Activated CD8-positive, alpha-beta memory T cell treated with anti-CD3 and anti-CD28 coated beads, Interleukin-2, amount 50 U/mL, for 1 hour (primary cell): ENCODE data around the gene WWTR1.

ENCODE experiments used
- DNase-seq: peaks from one replicate; pipeline ENCODE4 v3.0.0-alpha.2; 2020; ENCODE audit errors: extremely low read depth

WWTR1 gene

DNA sequence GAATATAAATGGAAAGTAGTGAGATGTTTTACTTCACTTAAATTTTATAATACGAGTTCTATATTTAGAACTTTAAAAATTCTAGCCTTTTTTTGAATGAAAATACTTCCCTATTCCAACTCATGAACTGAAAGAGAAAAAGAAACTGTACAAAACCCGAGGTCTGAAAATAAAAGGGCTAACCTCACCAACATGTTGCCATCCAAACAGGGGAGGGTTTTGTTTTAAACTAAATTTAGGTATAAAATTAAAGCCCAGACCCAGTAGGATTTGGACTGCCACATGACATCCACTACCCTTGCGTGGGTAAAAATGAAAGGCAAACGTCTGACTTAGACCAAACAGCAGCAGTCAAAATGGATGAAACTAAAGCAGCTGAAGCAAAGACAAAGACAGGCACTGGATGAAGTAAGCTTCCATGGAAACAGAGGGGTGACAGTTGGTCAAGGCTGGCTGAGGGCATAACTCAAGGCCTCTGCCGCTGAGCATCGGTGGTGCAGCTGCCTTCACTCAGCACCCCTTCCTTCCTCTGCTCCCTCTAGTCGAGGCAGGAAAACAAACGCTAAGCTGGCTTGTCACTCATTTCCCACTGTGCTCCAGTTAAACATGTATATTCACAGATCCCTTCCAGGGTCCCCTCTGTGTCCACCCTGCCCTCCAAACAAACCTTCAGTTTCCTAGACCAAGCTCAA lies 125.2 kb downstream of the WWTR1 start:
- DNase-seq, result no peak

DNA sequence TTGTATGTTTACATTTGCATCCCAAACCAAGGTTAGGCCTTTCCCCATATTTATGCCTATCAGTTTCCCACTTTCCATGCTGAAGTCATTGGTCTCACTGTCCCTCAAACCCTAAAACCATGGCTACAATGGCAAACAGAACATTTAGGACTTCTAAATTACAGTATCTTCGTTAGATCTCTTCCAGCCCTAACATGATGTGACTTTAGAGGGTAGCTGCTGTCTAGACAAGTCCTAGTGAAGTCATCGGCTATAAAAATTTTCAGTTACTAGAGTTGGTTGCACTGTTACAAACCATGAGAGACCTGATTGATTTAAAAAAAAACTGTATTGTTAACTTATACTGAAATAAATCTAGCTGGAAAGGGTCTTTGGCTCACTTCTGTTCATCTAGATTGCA lies 128.7 kb downstream of the WWTR1 start:
- no peak for DNase-seq

DNA sequence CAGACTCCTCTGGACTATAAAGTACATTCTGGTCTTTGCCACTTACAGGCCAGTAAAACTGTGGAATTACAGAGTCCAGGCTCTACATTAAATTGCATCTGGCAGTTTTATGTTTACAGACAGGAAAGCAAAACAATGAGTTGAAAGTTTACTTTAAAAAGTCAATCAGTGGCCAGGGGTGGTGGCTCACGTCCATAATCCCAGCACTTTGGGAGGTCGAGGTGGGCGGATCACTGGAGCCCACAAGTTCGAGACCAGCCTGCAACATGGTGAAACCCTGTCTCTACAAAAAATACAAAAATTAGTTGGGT lies 129.5 kb downstream of the WWTR1 start:
- DNase-seq, result no peak

DNA sequence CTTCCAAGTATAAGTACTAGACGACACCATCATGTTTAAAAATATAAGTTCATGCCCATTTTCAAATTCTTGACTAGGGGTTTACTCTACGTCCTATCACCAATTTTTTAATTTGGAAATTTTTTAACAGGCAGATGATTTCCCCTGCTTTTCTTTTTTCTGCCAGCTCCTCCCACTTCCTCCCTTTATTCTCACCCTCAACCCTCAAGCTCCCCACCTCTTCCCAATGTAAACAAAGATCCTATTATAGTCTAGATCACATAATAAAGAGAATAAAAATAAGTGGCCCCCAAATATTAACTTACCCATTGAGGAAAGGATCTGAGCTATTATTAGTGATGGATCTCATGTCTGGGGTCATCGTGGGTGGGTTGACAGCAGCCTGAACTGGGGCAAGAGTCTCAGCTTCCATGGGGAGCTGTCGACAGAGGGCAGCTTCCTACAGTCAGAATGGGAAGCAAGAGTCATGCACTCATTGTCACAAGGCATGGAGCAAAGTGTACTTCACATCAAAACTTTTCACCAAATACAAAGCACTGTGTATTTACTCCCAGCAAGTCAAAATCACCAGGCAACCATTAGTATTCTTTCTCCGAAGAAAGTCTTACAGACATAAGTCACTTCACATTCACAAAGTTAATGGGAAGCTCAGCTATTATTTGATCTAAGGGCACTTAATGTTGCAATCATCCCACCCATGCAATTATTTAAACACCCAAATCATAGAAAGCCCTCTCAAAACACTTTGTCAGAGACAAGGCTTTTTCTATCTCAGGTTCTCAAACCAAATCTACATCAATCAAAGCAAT lies 130.1 kb downstream of the WWTR1 start:
- no peak for DNase-seq

DNA sequence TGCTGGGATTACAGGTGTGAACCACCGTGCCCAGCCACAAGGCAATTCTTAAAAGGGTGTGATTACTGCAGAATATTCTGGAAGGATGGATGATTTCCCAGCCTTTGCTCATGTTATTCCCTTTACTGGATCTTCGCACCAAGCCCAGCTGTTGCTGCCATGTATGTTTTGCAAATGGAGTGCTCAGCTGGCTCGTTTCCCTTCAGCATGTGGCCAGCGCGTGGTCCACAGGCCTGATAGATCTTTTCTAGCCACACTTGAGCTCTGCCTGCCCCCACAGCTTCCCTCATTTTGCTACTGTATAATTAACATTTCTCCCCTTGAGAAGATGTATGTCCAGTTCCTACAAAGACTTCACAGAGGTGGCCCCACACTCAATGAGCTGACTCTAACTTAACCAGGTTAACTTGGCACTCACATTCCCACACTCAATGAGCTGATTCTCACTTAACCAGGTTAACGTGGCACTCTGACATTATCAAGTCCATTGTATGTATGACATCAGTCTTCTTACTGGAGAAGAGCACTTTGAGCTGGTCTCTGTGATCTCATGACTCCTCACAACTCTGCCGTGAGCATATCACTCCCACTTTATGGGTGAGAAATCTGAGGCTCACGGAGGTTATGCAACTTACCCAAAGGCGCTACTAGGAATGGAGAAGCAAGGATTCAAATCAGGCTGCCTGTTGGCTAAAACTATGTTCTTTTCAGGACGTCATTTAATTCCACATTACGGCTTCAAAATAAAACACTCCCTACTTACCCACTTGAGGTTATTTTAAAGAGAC lies 134.1 kb downstream of the WWTR1 start:
- no peak for DNase-seq

DNA sequence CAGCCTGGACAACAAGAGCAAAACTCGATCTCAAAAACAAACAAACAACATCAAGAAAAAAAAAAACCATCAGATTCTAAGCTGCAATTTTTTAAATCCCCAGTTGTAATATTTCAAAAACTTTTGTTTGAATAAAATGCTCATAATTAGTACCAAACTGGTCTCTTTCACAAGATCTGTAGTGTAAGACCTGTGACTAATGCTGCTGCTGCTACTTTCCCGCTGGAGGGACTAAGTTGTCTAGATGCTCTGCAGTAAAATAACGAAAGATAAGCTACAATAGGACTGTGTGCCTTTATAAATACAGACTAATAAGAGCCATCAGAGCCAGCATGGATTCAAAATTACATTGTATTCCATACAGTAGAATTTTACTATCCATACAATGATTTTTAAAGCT lies 137.9 kb downstream of the WWTR1 start:
- no peak for DNase-seq

DNA sequence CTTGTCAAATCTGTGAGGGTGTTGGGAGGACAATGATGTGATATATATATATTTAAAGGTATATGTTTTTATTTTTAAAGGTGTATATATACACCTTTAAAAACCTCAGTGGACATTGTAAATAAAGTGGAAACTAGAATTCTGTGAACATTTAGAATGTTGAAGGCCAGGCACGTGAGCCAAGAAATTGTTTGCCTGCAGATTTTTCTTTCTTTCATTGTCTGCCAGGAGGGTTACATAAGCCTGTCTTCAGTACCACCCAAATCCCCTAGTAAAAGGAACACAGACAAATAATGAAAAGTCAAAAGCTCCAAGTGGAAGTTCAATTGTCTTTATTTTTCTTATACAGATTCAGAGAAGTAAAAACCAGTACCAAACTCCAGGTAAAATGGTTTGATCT lies 140.9 kb downstream of the WWTR1 start:
- DNase-seq, result no peak

DNA sequence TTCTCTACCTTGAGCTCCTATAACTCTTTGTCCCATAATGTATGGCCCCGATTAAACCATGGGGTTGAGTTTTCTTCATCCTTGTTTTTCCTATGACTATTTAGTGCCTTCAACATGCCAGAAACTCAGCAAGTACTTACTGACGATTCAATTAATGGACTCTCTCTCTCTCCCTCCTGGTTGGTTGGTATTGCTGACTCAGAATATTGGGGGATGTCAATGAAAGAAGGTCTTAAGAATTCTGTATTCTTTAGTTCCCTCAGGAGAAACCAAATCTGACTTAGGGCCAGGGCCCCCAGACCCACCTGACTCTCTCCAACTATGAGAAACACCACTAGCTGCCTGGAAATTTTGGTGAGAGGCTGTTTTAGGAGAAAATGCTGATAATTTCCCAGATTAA lies 142.6 kb downstream of the WWTR1 start:
- no peak for DNase-seq

DNA sequence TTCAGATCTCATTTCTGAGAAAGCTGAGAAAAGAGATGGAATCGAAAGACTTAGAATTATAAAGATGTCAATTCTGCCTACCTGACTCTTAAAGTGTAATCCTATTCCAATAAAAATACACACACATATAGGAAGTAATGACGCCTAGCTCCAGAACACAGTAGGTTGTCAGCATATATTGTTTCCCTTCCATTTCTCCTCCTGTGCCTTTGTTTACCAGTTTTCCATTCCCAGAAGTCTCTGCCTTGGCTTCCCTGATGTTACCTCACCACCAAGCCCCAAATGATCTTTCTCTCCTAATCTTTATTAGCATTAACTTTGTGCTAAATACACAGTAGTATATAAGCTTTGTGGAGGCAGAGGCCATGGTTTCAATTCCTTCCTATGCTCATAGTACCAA lies 143.4 kb downstream of the WWTR1 start:
- no peak for DNase-seq

DNA sequence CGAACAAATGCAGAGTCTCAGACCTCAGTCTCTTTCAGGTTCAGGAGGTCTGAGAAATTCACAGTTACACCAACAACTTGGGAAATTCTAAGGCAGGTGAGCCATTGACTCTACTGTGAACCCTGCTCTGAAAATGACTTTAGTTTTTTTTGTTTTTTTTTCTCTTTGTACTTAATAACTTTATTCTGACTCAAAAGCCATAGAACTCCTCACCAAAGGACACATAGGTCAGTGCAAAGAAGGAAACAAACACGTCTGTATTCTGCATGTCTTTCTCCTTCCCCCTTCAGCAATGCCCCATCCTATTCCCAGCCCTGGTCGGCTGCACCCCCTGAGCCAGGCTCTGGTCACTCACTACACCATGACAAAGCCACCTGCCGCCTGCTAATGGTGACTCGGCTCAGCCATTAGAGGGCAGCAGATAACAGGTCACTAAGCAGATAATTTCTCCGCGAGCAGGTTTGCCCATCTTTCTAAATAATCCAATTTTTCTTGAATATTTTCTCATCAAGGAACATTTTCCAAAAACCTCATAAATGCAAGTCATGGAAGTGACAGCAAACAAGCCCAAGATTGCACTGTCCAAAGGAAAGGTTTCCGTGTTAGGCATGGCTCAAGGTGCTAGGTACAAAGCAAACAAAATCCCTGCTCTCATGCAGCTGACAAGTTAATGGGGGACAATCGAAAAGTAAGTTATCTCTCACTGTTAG lies 145.6 kb downstream of the WWTR1 start:
- no peak for DNase-seq

DNA sequence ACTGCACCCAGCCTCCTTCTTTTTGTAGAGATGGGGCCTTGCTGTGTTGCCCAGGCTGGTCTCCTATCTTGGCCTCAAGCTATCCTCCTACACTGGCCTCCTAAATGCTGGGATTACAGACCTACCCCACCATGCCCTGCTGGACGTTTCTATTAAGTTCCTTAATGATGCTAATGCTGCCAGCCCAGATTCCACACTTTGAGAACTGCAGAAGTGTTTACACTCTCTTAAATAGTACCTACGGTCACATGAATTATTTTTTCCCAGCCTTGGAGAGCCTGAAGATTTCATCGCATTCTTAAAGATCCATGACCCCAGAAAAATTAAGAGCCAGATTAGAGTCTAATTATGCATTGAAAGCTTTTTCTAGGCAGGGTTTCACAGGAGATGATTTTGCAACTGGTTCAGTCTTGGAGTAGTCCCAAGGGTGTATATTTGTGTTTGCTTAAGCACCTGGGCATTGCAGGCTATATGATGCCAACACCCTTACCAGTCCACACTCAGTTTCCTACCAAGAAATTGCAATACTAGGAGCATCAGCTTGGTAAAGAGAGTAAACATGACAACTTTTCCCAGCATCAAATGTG lies 146.7 kb downstream of the WWTR1 start:
- DNase-seq, result no peak

DNA sequence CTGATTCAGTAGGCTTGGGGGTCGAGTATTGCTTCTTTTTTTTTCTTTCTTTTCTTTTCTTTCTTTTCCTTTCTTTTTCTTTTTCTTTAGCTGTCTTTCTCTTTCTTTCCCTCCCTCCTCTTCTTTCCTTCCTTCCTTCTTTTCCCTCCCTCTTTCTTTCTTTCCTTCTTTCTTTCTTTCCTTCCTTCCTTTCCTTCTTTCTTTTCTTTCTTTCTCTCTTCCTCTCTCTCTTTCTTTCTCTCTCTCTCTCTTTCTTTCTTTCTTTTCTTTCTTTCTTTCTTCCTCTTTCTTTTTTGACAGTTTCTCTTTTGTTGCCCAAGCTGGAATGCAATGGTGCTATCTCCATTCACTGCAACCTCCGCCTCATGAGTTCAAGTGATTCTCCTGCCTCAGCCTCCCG lies 147.3 kb downstream of the WWTR1 start:
- no peak for DNase-seq

DNA sequence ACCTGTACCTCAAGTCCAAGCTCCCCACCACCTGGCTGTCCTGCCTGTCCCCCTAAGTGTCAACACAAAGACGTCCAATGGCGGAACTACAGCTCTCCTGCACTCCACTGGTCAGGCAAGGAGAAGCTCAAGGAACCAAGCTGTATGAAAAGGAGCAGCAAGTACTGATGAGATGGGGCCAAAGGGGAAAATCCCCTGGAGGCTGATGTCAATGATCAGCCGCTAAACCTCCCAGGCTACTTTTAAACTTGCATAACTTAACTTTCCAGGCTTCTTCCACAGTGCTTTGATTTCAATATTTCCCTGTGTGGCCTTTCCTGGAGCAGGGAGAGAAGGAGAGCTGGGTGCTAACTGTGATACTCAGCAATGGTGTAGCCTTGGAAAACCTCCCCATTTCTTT lies 148.3 kb downstream of the WWTR1 start:
- DNase-seq, result no peak

DNA sequence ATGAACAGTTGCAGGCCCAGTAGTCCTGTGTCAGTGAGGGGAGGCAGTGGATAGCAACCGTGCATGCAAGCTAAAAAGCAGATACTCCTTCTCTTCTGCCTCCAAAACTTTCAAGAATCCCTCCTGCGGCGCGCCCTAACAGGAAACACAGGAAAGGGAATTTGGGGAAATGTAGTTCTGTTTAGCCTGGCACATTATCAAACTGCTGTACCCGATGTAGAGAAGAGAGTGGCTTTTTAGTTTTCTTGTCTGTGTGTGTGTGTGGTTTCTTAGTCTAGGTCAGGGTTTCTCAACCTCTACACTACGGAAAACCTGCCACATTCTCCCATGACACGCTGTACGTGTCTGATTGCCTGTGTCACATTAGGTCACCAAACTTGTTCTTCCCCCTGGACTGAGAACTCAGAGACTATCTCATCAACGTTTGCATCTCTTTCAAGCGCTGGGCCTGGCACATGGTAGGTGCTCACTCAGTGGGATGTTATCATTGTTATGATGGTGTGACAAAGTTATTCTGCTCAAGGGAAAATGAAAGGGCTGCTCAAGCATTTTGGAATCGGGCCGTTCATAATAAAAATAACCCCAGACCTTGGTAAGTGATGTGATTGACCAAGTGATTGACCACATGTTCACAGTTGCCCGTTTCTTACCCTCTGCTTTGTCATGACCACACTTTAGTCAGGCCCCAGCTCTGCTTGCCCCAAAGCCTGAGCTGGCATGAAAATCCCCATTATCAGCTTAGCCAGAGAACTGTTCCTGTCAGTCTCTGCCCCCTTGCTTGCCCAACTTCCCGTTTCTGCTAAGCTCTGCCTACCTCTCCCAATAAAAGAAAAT lies 150.1 kb downstream of the WWTR1 start:
- no peak for DNase-seq

DNA sequence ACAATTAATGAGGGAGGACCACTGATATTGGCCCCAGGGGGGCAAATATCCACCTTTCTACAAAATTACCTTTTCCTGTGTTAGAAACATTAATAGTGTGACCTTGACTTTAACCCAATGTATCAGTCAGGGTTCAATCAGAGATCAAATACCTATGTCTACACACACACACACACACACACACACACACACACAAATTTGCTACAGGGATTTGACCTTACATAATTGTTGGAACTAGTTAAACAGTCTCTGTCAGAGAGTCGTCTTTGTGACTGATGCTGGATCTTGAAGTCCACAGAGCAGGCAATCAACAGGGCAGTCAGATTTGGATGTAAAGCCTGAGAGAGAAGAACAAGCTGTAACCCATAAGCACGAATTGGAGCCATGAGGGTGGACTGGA lies 150.9 kb downstream of the WWTR1 start:
- DNase-seq, result no peak

DNA sequence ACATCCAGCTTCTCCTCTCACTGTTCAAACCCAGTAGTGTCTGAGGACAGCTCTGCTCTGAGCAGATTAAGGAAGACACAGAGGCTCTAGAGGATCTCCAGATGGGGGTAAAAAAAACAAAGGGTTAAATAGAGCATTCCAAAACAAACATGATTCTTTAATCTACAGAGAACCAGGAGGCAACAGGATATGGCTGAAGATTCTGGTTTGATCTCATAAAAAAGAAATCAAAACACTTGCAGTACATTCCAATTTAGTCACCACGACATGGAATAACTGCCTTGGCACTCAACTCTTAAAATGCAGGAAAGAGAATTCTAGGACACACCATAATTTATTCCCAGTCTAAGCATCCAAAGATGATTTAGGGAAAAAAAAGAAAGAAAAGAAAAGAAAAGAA lies 151.3 kb downstream of the WWTR1 start:
- no peak for DNase-seq

DNA sequence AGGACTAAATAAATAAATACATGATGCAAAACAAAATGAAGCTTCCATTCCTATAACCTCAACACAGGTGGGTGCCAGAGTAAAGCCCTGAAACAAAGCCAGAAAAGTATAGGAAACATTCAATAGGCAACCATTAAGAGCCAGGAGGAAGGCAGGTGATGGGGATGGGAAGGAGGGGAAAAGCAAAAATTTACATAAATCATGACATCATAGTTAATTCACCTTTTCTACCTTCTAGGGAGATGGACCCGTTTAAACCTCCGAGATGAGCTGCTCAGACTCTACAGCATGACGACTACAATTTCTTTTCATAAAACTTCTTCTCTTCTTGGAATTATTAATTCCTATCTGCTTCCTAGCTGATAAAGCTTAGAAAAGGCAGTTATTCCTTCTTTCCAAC lies 155.4 kb downstream of the WWTR1 start:
- no peak for DNase-seq

DNA sequence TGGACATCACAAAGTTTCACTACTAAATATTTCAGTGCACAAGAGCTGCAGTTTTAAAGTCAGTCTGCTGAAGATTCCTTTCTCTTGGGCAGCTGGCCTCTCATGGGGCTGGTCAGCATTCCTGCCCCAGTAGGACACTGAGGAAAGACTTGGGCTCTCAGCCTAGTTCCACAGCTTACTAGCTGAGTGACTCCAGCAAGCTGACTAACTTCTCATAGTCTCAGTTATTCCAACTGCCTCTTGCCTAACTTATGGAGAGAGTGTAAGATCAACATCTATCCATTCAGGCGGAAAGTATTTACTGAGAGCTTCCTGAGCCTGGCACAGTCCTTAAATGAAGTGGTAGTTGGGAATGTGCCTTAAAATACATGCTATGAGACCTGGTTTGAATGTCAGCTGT lies 156.3 kb downstream of the WWTR1 start:
- no peak for DNase-seq

DNA sequence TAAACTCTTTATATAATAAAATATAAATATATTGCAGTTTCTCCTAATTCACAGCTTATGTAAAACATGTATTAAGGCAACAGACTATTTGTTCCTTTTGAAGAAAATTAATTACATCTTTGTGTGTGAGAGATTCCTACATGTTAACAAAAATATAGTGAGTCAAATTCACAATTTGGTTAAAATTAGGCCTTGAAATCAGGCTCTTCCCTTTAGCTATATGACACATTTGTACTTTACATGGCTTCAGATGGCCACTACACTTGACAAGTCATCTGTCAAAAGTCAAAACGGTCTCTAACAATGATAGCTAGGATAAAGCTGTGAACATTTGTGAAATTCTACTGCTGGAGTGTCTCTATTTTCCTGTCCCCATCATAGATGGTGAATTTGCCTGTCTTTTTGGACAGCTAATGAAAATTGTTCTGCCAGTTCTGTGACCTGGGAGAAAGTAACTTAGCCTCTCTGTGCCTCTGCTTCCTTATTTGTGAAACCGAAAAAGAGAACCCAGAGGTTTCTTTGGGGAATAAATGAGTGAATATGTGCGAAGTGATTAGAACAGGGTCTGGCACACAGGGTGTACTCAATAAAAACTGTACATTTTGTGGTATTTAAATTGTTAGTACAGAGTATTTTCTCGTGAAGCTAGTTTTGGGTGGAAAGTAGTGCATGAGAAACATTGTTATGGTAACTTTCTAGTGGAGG lies 159.7 kb downstream of the WWTR1 start:
- no peak for DNase-seq

DNA sequence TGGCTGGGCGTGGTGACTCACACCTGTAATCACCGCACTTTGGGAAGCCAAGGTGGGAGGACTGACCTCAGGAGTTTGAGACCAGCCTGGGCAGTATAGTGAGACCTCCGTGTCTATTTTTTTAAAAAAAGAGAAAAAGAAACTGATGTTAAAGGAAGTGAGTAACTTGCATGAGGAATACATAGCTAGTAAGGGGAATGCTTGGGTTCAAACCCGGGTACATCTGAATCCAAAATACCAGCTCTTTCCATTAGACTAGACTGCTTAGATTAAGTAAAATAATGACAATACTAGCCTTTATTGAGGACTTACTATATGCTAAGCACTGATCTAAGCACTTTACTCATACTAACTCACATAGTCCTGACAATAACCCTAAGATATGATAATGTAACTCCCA lies 160.9 kb downstream of the WWTR1 start:
- DNase-seq, result no peak
